Endothelial cell of umbilical vein (primary cell): Measurements from ENCODE around the gene OGG1. TPM values are rescaled to one million over a fixed set of nuclear protein-coding genes. Genes with fewer than 3 reads are reported as not detected.

Source experiments
- BruUV-seq: library from RNA; stranded (reverse); fragments of 400-500 nt; replicated peaks from 2 replicates; lab custom pipeline; 2021; lab: Mats Ljungman, UMichigan
- CTCF ChIA-PET: fragments of 300-600, 350-600 bp; sonication (Branson Sonifier 250); formaldehyde crosslinking; loops from one replicate; lab custom pipeline; 2021; ENCODE audit warnings: antibody characterized with exemption, inconsistent platforms; lab: Charles Lee
- POLR2A ChIA-PET: fragments of 300-600, 350-600 bp; sonication (Branson Sonifier 250); formaldehyde crosslinking; loops from one replicate; lab custom pipeline; 2021; ENCODE audit warnings: antibody characterized with exemption, inconsistent platforms; lab: Charles Lee
- DNase-seq: peaks from one replicate; pipeline ENCODE4 v3.0.0-alpha.2; 2011; ENCODE audit warnings: low read depth, low spot score
- FAIRE-seq: peaks from 2 replicates; lab custom pipeline; 2011; peaks lifted over from hg19 to GRCh38; lab: Jason Lieb, UNC
- H2AFZ ChIP-seq: 2 replicates; pipeline ENCODE4 v1.6.0; 2012; ENCODE audit warnings: low read depth, low read length, control low read depth, inconsistent platforms
- H3K27ac ChIP-seq: 2 replicates; pipeline ENCODE4 v1.5.1; 2011; ENCODE audit warnings: low read depth, mild to moderate bottlenecking, control low read depth, low read length, moderate library complexity; ENCODE audit not compliant: insufficient read depth
- H3K27me3 ChIP-seq, 2 experiments: 2 replicates each; pipeline versions ENCODE4 v1.6.0 to v1.6.1; 2011; ENCODE audit warnings: low read length in 2 of 2, mixed read lengths in 1 of 2; ENCODE audit not compliant: control insufficient read depth in 2 of 2, insufficient read depth in 2 of 2
- H3K36me3 ChIP-seq, 2 experiments: 2 replicates in 1 of 2; 3 replicates in 1 of 2; pipeline ENCODE4 v1.5.1; 2011; ENCODE audit warnings: low read length in 2 of 2, mild to moderate bottlenecking in 1 of 2, moderate library complexity in 1 of 2; ENCODE audit not compliant: control insufficient read depth in 2 of 2, insufficient read depth in 2 of 2; ENCODE audit errors: extremely low read depth in 1 of 2
- H3K4me1 ChIP-seq: 3 replicates; pipeline ENCODE4 v1.5.1; 2011; ENCODE audit warnings: mild to moderate bottlenecking, low read length; ENCODE audit not compliant: control insufficient read depth, insufficient read depth; ENCODE audit errors: extremely low read depth
- H3K4me2 ChIP-seq: 2 replicates; pipeline ENCODE4 v1.6.1; 2011; ENCODE audit warnings: low read length, control low read depth, mixed read lengths; ENCODE audit not compliant: insufficient read depth
- H3K4me3 ChIP-seq, 3 experiments: fragments of 200-600 bp in 1 of 3; sonication (generic), shearing (Covaris generic) in 1 of 3; replicated peaks in 1 of 3; 2 replicates each; pipeline ENCODE4 v1.5.1; 2011 to 2016; ENCODE audit warnings: control low read depth in 3 of 3, low read length in 3 of 3, mild to moderate bottlenecking in 2 of 3, inconsistent platforms in 1 of 3, low read depth in 1 of 3, moderate library complexity in 1 of 3; ENCODE audit not compliant: insufficient read depth in 1 of 3
- H3K79me2 ChIP-seq: 2 replicates; pipeline ENCODE4 v1.6.0; 2012; ENCODE audit warnings: low read length, inconsistent platforms; ENCODE audit not compliant: control insufficient read depth, insufficient read depth
- H3K9ac ChIP-seq: replicated peaks from 2 replicates; pipeline ENCODE3; 2011; ENCODE audit warnings: low read length, control low read depth; ENCODE audit not compliant: insufficient read depth; ENCODE audit errors: extremely low read depth
- H3K9me1 ChIP-seq: replicated peaks from 3 replicates; pipeline ENCODE4 v1.6.0; 2011; ENCODE audit warnings: mild to moderate bottlenecking, low read length; ENCODE audit not compliant: control insufficient read depth, insufficient read depth; ENCODE audit errors: extremely low read depth
- H3K9me3 ChIP-seq: replicated peaks from 2 replicates; pipeline ENCODE4 v1.5.1; 2012; ENCODE audit warnings: low read length, inconsistent platforms; ENCODE audit not compliant: control insufficient read depth, insufficient read depth
- H4K20me1 ChIP-seq: replicated peaks from 2 replicates; pipeline ENCODE3; 2011; ENCODE audit warnings: mild to moderate bottlenecking, low read length; ENCODE audit not compliant: control insufficient read depth, insufficient read depth; ENCODE audit errors: extremely low read depth
- EZH2 ChIP-seq: IDR thresholded peaks from 2 replicates; pipeline ENCODE4 v1.6.1; 2012; ENCODE audit warnings: borderline replicate concordance, low read depth, mild to moderate bottlenecking, moderate library complexity, low read length, inconsistent platforms; ENCODE audit not compliant: severe bottlenecking
- FOS ChIP-seq: IDR thresholded peaks from 2 replicates; pipeline ENCODE4 v1.6.1; 2011; ENCODE audit warnings: mild to moderate bottlenecking, low read length, moderate library complexity, borderline replicate concordance; ENCODE audit not compliant: insufficient read depth
- GATA2 ChIP-seq: IDR thresholded peaks from 2 replicates; pipeline ENCODE4 v1.7.0; 2011; ENCODE audit warnings: low read depth, mild to moderate bottlenecking, moderate library complexity, mixed read lengths, low read length; ENCODE audit not compliant: insufficient read length, insufficient read depth
- JUN ChIP-seq: IDR thresholded peaks from 2 replicates; pipeline ENCODE4 v1.6.1; 2011; ENCODE audit warnings: borderline replicate concordance, low read depth; ENCODE audit not compliant: insufficient read length, insufficient read depth
- MAX ChIP-seq: IDR thresholded peaks from 2 replicates; pipeline ENCODE4 v1.6.1; 2011; ENCODE audit not compliant: insufficient read depth, insufficient read length
- MYC ChIP-seq: IDR thresholded peaks from one replicate; pipeline ENCODE4 v1.6.1; 2011; ENCODE audit warnings: mild to moderate bottlenecking, low read depth, low read length
- POLR2A ChIP-seq: IDR thresholded peaks from 2 replicates; pipeline ENCODE4 v1.6.1; 2012; ENCODE audit warnings: low read depth, mild to moderate bottlenecking, control low read depth, low read length
- POLR2AphosphoS5 ChIP-seq: IDR thresholded peaks from 2 replicates; pipeline ENCODE4 v1.6.1; 2012; ENCODE audit warnings: low read depth, mild to moderate bottlenecking, control low read depth, low read length, moderate library complexity; ENCODE audit not compliant: insufficient read depth
- dilution Hi-C: fragments of 300-500 bp; cut with MboI; formaldehyde crosslinking; loops from one replicate; pipeline ENCODE4 v1.15.0; 2019; ENCODE audit warnings: low sequenced_read_pairs; ENCODE audit not compliant: extremely low pct_ligation_motif_present
- intact Hi-C: fragments of 100-400 bp; cut with micrococcal nuclease; formaldehyde crosslinking; loops from one replicate; pipeline ENCODE4 v1.10.0; 2022
- polyA plus RNA-seq, 4 experiments: library from polyadenylated mRNA; depleted of rRNA in 3 of 4; stranded (reverse) in 3 of 4; unstranded in 1 of 4; fragments of >200 nt; gene quantifications; 2 replicates each; pipeline versions ENCODE4 v1.2.1 to v1.2.3, GENCODE V29; 2011 to 2012; ENCODE audit warnings: missing spikeins in 1 of 4
- total RNA-seq: library from RNA; stranded (reverse); gene quantifications from 2 replicates; pipeline ENCODE4 v1.2.3, GENCODE V29; 2021
- TF ChIP-seq, protein P1 (sequence below), 2 donors: IDR thresholded peaks; 1 replicate in 1 of 2; 2 replicates in 1 of 2; pipeline ENCODE4 v1.5.1; 2011; ENCODE audit warnings: low read length in 2 of 2, mild to moderate bottlenecking in 2 of 2, moderate library complexity in 2 of 2, control low read depth in 1 of 2, inconsistent platforms in 1 of 2, low read depth in 1 of 2; ENCODE audit not compliant: insufficient read depth in 1 of 2; ENCODE audit errors: extremely low read depth in 1 of 2

Gene OGG1
- total and polyA plus RNA-seq, 2 donors (not counting 3 experiments of a cell fraction or from before 2014, with no cell fraction given) = 24.1 to 32.1 TPM

DNA sequence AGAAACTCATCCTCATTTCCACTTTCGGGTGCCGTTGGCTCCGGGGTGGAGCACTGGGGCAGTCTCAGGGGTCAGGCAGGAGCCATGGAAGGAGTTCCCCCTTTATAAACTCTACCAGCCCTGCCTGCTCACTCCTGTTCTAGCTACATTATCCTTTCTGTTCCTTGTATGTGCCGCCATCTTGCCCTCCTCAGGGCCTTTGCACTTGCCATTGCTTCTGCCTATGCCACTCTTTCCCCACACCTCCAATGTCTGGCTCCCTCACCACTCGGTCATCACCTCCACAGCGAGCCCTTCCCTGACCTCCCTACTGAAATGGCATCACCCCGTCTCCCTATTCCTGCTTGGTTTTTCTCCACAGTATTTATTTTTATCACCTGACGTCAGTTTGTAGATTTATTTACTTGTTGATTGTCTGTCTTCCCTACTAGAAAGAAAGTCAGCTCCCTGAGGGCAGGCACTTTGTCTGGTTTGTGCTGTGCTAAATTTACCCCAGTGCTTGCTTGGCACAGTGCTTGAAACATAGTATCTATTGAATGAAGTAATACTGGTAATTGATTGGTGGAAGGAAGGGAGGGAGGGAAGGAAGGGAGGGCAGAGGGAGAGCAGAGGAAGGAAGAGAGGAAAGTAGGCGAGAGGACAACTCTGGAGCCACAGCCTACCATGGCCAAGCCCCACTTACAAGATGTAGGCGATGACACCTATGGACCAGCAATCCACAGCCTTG, 11.2 kb downstream of the OGG1 start:
- no peaks in the 10 kb centered on the region for H3K4me1 ChIP-seq
- no peak overlapping the region for H3K4me2 ChIP-seq
- no peaks in the 10 kb centered on the region for H3K9me1 ChIP-seq
- TF ChIP-seq POLR2A (no peak), EZH2 (no peak), FOS (no peak), POLR2AphosphoS5 (peak; percentile 5), JUN (no peak), MYC (no peak), MAX (no peak)
- dilution Hi-C loops = no loop called here
- H3K9me3 ChIP-seq = no peaks in the 10 kb centered on the region
- DNase-seq = no peak
- no peaks in the 10 kb centered on the region for H3K79me2 ChIP-seq
- intact Hi-C loops = no loop called here
- H3K36me3 ChIP-seq = peaks cover 0 to 24% of the 10 kb centered on the region in 2 experiments
- CTCF ChIA-PET = no interaction called here
- H3K27me3 ChIP-seq = no peaks in the 10 kb centered on the region
- no peak overlapping the region for H2AFZ ChIP-seq
- no peak overlapping the region for H3K4me3 ChIP-seq
- POLR2A ChIA-PET = interaction anchor here (0.6 kb wide), 1 partner anchor 47 kb away, joined by 4 read pairs; no protein-coding TSS in a partner anchor
- H3K9ac ChIP-seq = no peak overlapping the region
- no TSS peak for BruUV-seq
- no peak overlapping the region for H3K27ac ChIP-seq
- H4K20me1 ChIP-seq = no peaks in the 10 kb centered on the region
- no peak for FAIRE-seq

- Histone ChIP-seq H3K36me3 (peaks cover 0 to 17% of the 10 kb centered on the region in 2 experiments), H3K4me2 (no peak overlapping the region), H3K9me3 (no peaks in the 10 kb centered on the region), H3K79me2 (no peaks in the 10 kb centered on the region), H3K9me1 (no peaks in the 10 kb centered on the region), H3K9ac (no peak overlapping the region), H3K4me1 (no peaks in the 10 kb centered on the region), H4K20me1 (no peaks in the 10 kb centered on the region), H2AFZ (no peak overlapping the region), H3K4me3 (no peak overlapping the region), H3K27me3 (no peaks in the 10 kb centered on the region), H3K27ac (no peak overlapping the region)
- BruUV-seq = no TSS peak
- no peak for DNase-seq
- dilution Hi-C loops (no loop called here), intact Hi-C loops (no loop called here)
- TF ChIP-seq POLR2A = no peak
- TF ChIP-seq JUN = no peak
- no peak for TF ChIP-seq GATA2
- TF ChIP-seq, protein P1, sequence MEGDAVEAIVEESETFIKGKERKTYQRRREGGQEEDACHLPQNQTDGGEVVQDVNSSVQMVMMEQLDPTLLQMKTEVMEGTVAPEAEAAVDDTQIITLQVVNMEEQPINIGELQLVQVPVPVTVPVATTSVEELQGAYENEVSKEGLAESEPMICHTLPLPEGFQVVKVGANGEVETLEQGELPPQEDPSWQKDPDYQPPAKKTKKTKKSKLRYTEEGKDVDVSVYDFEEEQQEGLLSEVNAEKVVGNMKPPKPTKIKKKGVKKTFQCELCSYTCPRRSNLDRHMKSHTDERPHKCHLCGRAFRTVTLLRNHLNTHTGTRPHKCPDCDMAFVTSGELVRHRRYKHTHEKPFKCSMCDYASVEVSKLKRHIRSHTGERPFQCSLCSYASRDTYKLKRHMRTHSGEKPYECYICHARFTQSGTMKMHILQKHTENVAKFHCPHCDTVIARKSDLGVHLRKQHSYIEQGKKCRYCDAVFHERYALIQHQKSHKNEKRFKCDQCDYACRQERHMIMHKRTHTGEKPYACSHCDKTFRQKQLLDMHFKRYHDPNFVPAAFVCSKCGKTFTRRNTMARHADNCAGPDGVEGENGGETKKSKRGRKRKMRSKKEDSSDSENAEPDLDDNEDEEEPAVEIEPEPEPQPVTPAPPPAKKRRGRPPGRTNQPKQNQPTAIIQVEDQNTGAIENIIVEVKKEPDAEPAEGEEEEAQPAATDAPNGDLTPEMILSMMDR (IDR thresholded peaks at IDR 0.05; ENCODE audit: extremely low read depth in 1 of 2, insufficient read depth in 1 of 2, low read depth in 1 of 2, low read length in 2 of 2) = no peak
- no peak for TF ChIP-seq POLR2AphosphoS5
- TF ChIP-seq FOS = no peak
- TF ChIP-seq EZH2 = no peak
- TF ChIP-seq MAX = no peak
- no peak for TF ChIP-seq MYC
- POLR2A ChIA-PET = no interaction called here
- no peak for FAIRE-seq
- CTCF ChIA-PET = no interaction called here
Measured at GRCh38 chr3:9761919-9762318, 12.2 kb downstream of the OGG1 start.
